GM19324 (cell line): Measurements from ENCODE around the gene MYO18B.
"Not testable (repeated sequence)": the region's sequence is repeated elsewhere in the genome, so short reads cannot be mapped to it uniquely, and the experiment has no call there.

Experiments
- ATAC-seq: cut with Tn5 transposase; IDR thresholded peaks from one replicate; pipeline ENCODE4 v1.9.1; 2021; ENCODE audit warnings: mild to moderate bottlenecking, moderate library complexity; ENCODE audit not compliant: unreplicated experiment, low FRiP score

The MYO18B gene

GRCh38 chr22:25969286-25969685 lies 227.3 kb downstream of the MYO18B start:
- no peak for ATAC-seq

GRCh38 chr22:25969901-25970300 lies 227.9 kb downstream of the MYO18B start:
- no peak for ATAC-seq

GRCh38 chr22:25970374-25970911 lies 228.5 kb downstream of the MYO18B start:
- ATAC-seq: no peak

GRCh38 chr22:25970999-25971811 lies 229.2 kb downstream of the MYO18B start:
- ATAC-seq: no peak

GRCh38 chr22:25972397-25972796 lies 230.4 kb downstream of the MYO18B start:
- ATAC-seq: no peak

- ATAC-seq: no peak
Measured at GRCh38 chr22:25976356-25976755, 234.4 kb downstream of the MYO18B start.

GRCh38 chr22:25979968-25980367 lies 238.0 kb downstream of the MYO18B start:
- no peak for ATAC-seq

GRCh38 chr22:25984911-25985310 lies 242.9 kb downstream of the MYO18B start:
- ATAC-seq: not testable (repeated sequence)

- ATAC-seq: no peak
Measured at GRCh38 chr22:25987948-25988347, 246.0 kb downstream of the MYO18B start.

- ATAC-seq: no peak
Measured at GRCh38 chr22:25990940-25991339, 249.0 kb downstream of the MYO18B start.

- ATAC-seq: no peak
Measured at GRCh38 chr22:25992331-25992730, 250.3 kb downstream of the MYO18B start.

GRCh38 chr22:25996669-25997068 lies 254.7 kb downstream of the MYO18B start:
- no peak for ATAC-seq

- no peak for ATAC-seq
Measured at GRCh38 chr22:25997886-25998775, 256.1 kb downstream of the MYO18B start.

- no peak for ATAC-seq
Measured at GRCh38 chr22:26002456-26002855, 260.5 kb downstream of the MYO18B start.

- no peak for ATAC-seq
Measured at GRCh38 chr22:26004477-26004876, 262.5 kb downstream of the MYO18B start.

GRCh38 chr22:26008587-26008986 lies 266.6 kb downstream of the MYO18B start:
- no peak for ATAC-seq

- no peak for ATAC-seq
Measured at GRCh38 chr22:26016916-26017315, 274.9 kb downstream of the MYO18B start.

GRCh38 chr22:26017932-26018331 lies 275.9 kb downstream of the MYO18B start:
- no peak for ATAC-seq

- no peak for ATAC-seq
Measured at GRCh38 chr22:26019596-26019995, 277.6 kb downstream of the MYO18B start.

GRCh38 chr22:26021516-26021915 lies 279.5 kb downstream of the MYO18B start:
- ATAC-seq: no peak

- no peak for ATAC-seq
Measured at GRCh38 chr22:26023104-26023775, 281.3 kb downstream of the MYO18B start.
